Suprapubic skin (tissue), 4 donors: ENCODE data around the gene KCTD21. TPM values are rescaled to one million over a fixed set of nuclear protein-coding genes. Genes with fewer than 3 reads are reported as not detected.

Experiments used
- DNase-seq, 2 donors: peaks; one replicate each; pipeline ENCODE4 v3.0.0-alpha.2; 2019; ENCODE audit warnings: low spot score in 2 of 2
- H3K27ac ChIP-seq: fragments of 200-600 bp; sonication (generic); one replicate; pipeline ENCODE4 v1.5.1; 2019
- H3K27me3 ChIP-seq: fragments of 200-600 bp; sonication (generic); one replicate; pipeline ENCODE4 v1.5.1; 2019
- H3K36me3 ChIP-seq: fragments of 200-600 bp; sonication (generic); one replicate; pipeline ENCODE4 v1.5.1; 2019
- H3K4me1 ChIP-seq: fragments of 200-600 bp; sonication (generic); one replicate; pipeline ENCODE4 v1.5.1; 2019
- H3K4me3 ChIP-seq: fragments of 200-600 bp; sonication (generic); one replicate; pipeline ENCODE4 v1.5.1; 2019; ENCODE audit warnings: mild to moderate bottlenecking
- H3K9me3 ChIP-seq: fragments of 200-600 bp; sonication (generic); one replicate; pipeline ENCODE4 v1.5.1; 2019
- EP300 ChIP-seq: sonication (generic); formaldehyde crosslinking; IDR thresholded peaks from one replicate; pipeline ENCODE4 v1.6.1; 2017; ENCODE audit warnings: antibody characterized with exemption
- POLR2A ChIP-seq, 2 donors: fragments of 450-650 bp; IDR thresholded peaks; one replicate each; pipeline ENCODE4 v1.6.1; 2017; ENCODE audit warnings: antibody characterized with exemption in 2 of 2, mild to moderate bottlenecking in 2 of 2, moderate library complexity in 2 of 2
- POLR2AphosphoS5 ChIP-seq, 3 donors: sonication (generic); formaldehyde crosslinking; IDR thresholded peaks; one replicate each; pipeline ENCODE4 v1.6.1; 2017; ENCODE audit warnings: antibody characterized with exemption in 3 of 3
- WGBS: methylation state at CpG from one replicate; pipeline ENCODE4 v1.1.5; 2018; 5-methylcytosine and 5-hydroxymethylcytosine counted together
- total RNA-seq, 4 donors: library from RNA; depleted of rRNA; stranded (reverse); fragments of >200 nt; gene quantifications; one replicate each; pipeline ENCODE4 v1.1.0, GENCODE V29; 2016
- TF ChIP-seq, protein P1 (sequence below), 2 donors: fragments of 200-600 bp in 1 of 2; fragments of 450-650 bp in 1 of 2; sonication (generic) in 1 of 2; IDR thresholded peaks; one replicate each; pipeline ENCODE4 v1.5.1; 2016 to 2019; ENCODE audit warnings: antibody characterized with exemption in 2 of 2, mild to moderate bottlenecking in 1 of 2, moderate library complexity in 1 of 2

The KCTD21 gene
- total RNA-seq, 4 donors from 2014 or later: 3.6 to 11.1 (median 4.3) TPM

GRCh38 chr11:78161962-78162371, 26.5 kb downstream of the KCTD21 start:
- TF ChIP-seq POLR2A (IDR thresholded peaks at IDR 0.05) (no peak), EP300 (no peak), POLR2AphosphoS5 (IDR thresholded peaks at IDR 0.05) (no peak)
- TF ChIP-seq, protein P1, sequence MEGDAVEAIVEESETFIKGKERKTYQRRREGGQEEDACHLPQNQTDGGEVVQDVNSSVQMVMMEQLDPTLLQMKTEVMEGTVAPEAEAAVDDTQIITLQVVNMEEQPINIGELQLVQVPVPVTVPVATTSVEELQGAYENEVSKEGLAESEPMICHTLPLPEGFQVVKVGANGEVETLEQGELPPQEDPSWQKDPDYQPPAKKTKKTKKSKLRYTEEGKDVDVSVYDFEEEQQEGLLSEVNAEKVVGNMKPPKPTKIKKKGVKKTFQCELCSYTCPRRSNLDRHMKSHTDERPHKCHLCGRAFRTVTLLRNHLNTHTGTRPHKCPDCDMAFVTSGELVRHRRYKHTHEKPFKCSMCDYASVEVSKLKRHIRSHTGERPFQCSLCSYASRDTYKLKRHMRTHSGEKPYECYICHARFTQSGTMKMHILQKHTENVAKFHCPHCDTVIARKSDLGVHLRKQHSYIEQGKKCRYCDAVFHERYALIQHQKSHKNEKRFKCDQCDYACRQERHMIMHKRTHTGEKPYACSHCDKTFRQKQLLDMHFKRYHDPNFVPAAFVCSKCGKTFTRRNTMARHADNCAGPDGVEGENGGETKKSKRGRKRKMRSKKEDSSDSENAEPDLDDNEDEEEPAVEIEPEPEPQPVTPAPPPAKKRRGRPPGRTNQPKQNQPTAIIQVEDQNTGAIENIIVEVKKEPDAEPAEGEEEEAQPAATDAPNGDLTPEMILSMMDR (IDR thresholded peaks at IDR 0.05): no peak
- 53% methylated on average over 5 of the region's 5 CpGs for WGBS
- no peaks in the 10 kb centered on the region for H3K36me3 ChIP-seq
- no peak overlapping the region for H3K4me3 ChIP-seq
- no peaks in the 10 kb centered on the region for H3K9me3 ChIP-seq
- H3K27me3 ChIP-seq: no peaks in the 10 kb centered on the region
- H3K4me1 ChIP-seq: no peaks in the 10 kb centered on the region
- H3K27ac ChIP-seq: no peak overlapping the region
- DNase-seq: no peak

DNA sequence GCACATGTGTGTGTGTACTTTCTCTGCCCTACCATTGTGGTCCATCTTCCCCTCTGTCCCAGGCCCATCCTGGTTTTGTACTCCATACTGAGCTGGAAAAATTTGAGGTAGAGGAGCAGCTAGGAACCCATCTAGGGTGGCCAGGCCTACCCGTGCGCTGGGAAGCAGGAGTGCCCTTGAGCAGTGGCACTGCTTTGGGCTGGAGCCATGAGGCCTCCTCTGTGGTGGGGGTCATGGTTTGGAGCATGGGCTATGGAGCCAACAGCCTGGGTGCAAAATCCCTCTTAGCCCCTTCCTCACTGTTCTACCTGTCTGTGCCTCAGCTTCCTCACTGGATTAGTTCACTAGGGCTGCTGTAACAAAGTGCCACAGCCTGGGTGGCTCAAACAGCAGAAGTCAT, 27.1 kb downstream of the KCTD21 start:
- 94% methylated on average over 2 of the region's 2 CpGs for WGBS
- H3K27ac ChIP-seq: no peak overlapping the region
- no peaks in the 10 kb centered on the region for H3K4me1 ChIP-seq
- TF ChIP-seq EP300: no peak
- no peak for TF ChIP-seq POLR2AphosphoS5 (IDR thresholded peaks at IDR 0.05)
- no peak for TF ChIP-seq POLR2A (IDR thresholded peaks at IDR 0.05)
- H3K4me3 ChIP-seq: no peak overlapping the region
- H3K9me3 ChIP-seq: no peaks in the 10 kb centered on the region
- no peak for DNase-seq
- H3K27me3 ChIP-seq: no peaks in the 10 kb centered on the region
- H3K36me3 ChIP-seq: no peaks in the 10 kb centered on the region

DNA sequence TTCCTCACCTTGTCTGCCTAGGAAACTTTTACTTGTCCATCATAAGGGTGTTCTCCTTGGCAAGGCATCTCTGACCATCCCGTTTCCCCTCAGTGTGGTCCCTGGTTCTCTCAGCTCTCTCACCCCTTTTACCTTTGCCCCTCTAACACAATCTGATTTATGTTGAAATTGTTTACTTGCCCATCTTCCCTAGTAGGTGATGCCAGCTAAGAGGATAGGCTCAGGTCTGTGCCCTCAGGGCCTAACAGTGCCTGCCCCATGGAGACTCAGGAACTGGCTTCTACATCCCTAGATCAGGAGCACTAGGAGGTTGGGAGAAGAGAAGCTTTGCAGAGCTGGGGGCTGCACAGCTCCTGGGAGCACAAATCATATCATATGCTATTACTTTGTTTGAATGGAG, 27.9 kb downstream of the KCTD21 start:
- no peak for DNase-seq
- H3K4me1 ChIP-seq: no peaks in the 10 kb centered on the region
- TF ChIP-seq, protein P1 (IDR thresholded peaks at IDR 0.05): no peak
- TF ChIP-seq POLR2A (IDR thresholded peaks at IDR 0.05) (no peak), EP300 (no peak), POLR2AphosphoS5 (IDR thresholded peaks at IDR 0.05) (no peak)
- H3K27me3 ChIP-seq: no peaks in the 10 kb centered on the region
- H3K27ac ChIP-seq: no peak overlapping the region
- WGBS: 94% methylated on average over 1 of the region's 1 CpG
- no peak overlapping the region for H3K4me3 ChIP-seq
- H3K36me3 ChIP-seq: no peaks in the 10 kb centered on the region
- H3K9me3 ChIP-seq: no peaks in the 10 kb centered on the region

GRCh38 chr11:78158987-78159652, 29.3 kb downstream of the KCTD21 start:
- no peak overlapping the region for H3K4me3 ChIP-seq
- no peaks in the 10 kb centered on the region for H3K27me3 ChIP-seq
- TF ChIP-seq POLR2AphosphoS5 (IDR thresholded peaks at IDR 0.05) (no peak), EP300 (no peak), POLR2A (IDR thresholded peaks at IDR 0.05) (no peak)
- TF ChIP-seq, protein P1 (IDR thresholded peaks at IDR 0.05): no peak
- H3K9me3 ChIP-seq: no peaks in the 10 kb centered on the region
- H3K36me3 ChIP-seq: no peaks in the 10 kb centered on the region
- no peak for DNase-seq
- H3K27ac ChIP-seq: no peak overlapping the region
- WGBS: 61% methylated on average over 6 of the region's 6 CpGs
- no peaks in the 10 kb centered on the region for H3K4me1 ChIP-seq

DNA sequence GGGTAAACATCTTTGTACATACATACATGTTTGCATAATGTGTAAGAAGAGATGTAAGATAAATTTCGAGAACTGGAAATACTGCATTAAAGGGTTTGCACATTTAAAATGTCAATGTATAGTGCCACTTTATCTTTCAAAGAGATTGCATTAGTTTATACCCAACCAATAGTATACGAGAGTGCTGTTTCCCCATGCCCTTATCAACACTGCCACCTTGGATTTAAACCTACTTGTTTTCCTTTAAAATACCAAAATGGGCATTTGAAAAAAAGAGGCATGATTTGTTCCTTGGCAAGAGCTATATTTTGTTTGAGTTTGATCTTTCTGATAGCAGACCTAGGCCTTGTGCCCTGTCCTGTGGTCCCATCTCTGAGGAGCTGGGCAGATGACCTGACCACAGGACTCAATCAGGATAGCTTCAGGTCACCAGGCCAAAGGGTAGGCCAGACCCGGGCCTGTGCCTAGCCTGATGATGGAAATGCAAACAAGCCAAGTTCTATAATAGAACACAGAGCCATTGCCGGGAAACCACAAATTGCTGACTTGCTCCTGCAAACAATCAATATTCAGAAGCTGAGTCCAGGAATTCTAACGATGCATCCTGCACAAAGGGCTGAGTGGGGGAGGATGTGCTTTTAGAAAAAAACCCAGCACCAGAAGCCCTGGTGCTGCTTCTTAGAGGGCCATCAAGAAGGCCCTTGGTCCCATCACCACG, 32.1 kb downstream of the KCTD21 start:
- DNase-seq: no peak
- WGBS: 66% methylated on average over 6 of the region's 6 CpGs
- no peak for TF ChIP-seq POLR2AphosphoS5 (IDR thresholded peaks at IDR 0.05)
- TF ChIP-seq, protein P1 (IDR thresholded peaks at IDR 0.05): no peak
- TF ChIP-seq EP300: no peak
- no peak for TF ChIP-seq POLR2A (IDR thresholded peaks at IDR 0.05)
- Histone ChIP-seq H3K36me3 (no peaks in the 10 kb centered on the region), H3K4me1 (no peaks in the 10 kb centered on the region), H3K9me3 (no peaks in the 10 kb centered on the region), H3K27ac (no peak overlapping the region), H3K4me3 (no peak overlapping the region), H3K27me3 (no peaks in the 10 kb centered on the region)
